Panc1 (cell line): Measurements from ENCODE around the gene AGR3.

Source experiments
- POLR2AphosphoS5 ChIP-seq: IDR thresholded peaks from 2 replicates; pipeline ENCODE4 v1.6.1; 2012; ENCODE audit warnings: mild to moderate bottlenecking, low read depth, low read length, moderate library complexity
- SIN3A ChIP-seq: IDR thresholded peaks from 2 replicates; pipeline ENCODE4 v1.6.1; 2012; ENCODE audit warnings: low read depth, mild to moderate bottlenecking, low read length, moderate library complexity, borderline replicate concordance; ENCODE audit not compliant: insufficient read depth
- TCF7L2 ChIP-seq: IDR thresholded peaks from 2 replicates; pipeline ENCODE4 v1.6.1; 2011; ENCODE audit warnings: mild to moderate bottlenecking, low read depth, low read length, inconsistent platforms
- TF ChIP-seq, protein P1 (sequence below): fragments of 450-650 bp; IDR thresholded peaks from 2 replicates; pipeline ENCODE4 v1.5.1; 2017; ENCODE audit warnings: mild to moderate bottlenecking
- TF ChIP-seq, protein P2 (sequence below), 2 experiments: IDR thresholded peaks; 2 replicates each; pipeline ENCODE4 v1.6.1; 2011 to 2012; ENCODE audit warnings: low read depth in 2 of 2, control low read depth in 1 of 2, low read length in 1 of 2, mild to moderate bottlenecking in 1 of 2, moderate library complexity in 1 of 2; ENCODE audit not compliant: insufficient read depth in 1 of 2

DNA sequence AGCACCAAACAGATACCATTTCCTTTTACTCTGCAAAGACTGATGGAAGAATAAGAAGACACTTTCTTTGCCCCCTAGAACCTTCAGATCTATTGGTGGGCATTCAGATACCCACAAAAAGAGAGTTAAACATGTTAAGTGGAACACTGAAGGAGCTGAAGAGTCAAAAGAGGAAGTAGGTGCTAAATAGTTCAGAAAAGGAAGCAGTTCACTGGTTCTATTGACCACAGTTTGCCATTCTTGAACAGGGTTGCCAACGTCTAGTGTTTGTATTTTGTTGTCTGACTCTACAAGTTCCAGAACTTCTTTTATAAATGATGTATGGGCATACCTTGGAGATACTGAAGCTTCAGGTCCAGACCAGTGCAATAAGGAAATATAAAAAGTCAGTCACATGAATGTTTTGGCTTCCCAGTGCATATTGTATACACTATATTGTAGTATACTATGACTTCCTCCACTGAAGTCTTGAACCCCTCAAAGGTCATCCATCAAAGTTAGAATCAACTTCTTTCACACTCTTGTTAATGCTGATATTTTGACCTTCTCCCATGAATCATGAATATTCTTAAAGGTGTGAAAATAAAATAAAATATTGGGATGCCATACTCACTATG is 47.5 kb upstream of the AGR3 start:
- TF ChIP-seq, protein P1, sequence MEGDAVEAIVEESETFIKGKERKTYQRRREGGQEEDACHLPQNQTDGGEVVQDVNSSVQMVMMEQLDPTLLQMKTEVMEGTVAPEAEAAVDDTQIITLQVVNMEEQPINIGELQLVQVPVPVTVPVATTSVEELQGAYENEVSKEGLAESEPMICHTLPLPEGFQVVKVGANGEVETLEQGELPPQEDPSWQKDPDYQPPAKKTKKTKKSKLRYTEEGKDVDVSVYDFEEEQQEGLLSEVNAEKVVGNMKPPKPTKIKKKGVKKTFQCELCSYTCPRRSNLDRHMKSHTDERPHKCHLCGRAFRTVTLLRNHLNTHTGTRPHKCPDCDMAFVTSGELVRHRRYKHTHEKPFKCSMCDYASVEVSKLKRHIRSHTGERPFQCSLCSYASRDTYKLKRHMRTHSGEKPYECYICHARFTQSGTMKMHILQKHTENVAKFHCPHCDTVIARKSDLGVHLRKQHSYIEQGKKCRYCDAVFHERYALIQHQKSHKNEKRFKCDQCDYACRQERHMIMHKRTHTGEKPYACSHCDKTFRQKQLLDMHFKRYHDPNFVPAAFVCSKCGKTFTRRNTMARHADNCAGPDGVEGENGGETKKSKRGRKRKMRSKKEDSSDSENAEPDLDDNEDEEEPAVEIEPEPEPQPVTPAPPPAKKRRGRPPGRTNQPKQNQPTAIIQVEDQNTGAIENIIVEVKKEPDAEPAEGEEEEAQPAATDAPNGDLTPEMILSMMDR: no peak
- TF ChIP-seq POLR2AphosphoS5 (no peak), TCF7L2 (no peak), SIN3A (no peak)
- TF ChIP-seq, protein P2, sequence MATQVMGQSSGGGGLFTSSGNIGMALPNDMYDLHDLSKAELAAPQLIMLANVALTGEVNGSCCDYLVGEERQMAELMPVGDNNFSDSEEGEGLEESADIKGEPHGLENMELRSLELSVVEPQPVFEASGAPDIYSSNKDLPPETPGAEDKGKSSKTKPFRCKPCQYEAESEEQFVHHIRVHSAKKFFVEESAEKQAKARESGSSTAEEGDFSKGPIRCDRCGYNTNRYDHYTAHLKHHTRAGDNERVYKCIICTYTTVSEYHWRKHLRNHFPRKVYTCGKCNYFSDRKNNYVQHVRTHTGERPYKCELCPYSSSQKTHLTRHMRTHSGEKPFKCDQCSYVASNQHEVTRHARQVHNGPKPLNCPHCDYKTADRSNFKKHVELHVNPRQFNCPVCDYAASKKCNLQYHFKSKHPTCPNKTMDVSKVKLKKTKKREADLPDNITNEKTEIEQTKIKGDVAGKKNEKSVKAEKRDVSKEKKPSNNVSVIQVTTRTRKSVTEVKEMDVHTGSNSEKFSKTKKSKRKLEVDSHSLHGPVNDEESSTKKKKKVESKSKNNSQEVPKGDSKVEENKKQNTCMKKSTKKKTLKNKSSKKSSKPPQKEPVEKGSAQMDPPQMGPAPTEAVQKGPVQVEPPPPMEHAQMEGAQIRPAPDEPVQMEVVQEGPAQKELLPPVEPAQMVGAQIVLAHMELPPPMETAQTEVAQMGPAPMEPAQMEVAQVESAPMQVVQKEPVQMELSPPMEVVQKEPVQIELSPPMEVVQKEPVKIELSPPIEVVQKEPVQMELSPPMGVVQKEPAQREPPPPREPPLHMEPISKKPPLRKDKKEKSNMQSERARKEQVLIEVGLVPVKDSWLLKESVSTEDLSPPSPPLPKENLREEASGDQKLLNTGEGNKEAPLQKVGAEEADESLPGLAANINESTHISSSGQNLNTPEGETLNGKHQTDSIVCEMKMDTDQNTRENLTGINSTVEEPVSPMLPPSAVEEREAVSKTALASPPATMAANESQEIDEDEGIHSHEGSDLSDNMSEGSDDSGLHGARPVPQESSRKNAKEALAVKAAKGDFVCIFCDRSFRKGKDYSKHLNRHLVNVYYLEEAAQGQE (IDR thresholded peaks at IDR 0.05; ENCODE audit: insufficient read depth in 1 of 2, low read depth in 2 of 2, low read length in 1 of 2): no peak
